AG09319 (cell line): ENCODE measurements around the gene FANCE.
A peak's percentile ranks its signal among the peaks of the same experiment; 100 is the strongest.

Experiments used
- DNase-seq: peaks from one replicate; pipeline ENCODE4 v3.0.0-alpha.2; 2010; ENCODE audit warnings: low read depth; ENCODE audit errors: extremely low read depth
- TF ChIP-seq, protein P1 (sequence below): IDR thresholded peaks from 2 replicates; pipeline ENCODE4 v1.5.1; 2011; ENCODE audit warnings: low read depth, mild to moderate bottlenecking, inconsistent platforms, low read length, moderate library complexity

The FANCE gene

DNA sequence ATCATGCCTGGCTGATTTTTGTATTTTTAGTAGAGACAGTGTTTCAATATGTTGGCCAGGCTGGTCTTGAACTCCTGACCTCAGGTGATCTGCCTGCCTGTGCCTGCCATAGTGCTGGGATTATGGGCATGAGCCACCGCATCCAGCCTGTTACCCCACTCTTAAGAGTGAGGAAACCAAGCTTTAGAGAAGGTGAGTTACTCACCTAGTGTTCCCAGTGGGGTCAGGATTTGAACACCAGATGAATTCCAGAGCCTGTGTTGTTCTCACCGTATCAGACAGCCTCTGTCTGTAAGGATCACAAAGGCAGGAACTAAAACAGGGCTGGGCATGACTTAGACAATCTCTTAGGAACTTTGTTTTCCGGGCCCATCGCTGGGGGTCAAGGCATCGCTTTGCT lies 9.4 kb upstream of the FANCE start:
- no peak for DNase-seq
- TF ChIP-seq, protein P1, sequence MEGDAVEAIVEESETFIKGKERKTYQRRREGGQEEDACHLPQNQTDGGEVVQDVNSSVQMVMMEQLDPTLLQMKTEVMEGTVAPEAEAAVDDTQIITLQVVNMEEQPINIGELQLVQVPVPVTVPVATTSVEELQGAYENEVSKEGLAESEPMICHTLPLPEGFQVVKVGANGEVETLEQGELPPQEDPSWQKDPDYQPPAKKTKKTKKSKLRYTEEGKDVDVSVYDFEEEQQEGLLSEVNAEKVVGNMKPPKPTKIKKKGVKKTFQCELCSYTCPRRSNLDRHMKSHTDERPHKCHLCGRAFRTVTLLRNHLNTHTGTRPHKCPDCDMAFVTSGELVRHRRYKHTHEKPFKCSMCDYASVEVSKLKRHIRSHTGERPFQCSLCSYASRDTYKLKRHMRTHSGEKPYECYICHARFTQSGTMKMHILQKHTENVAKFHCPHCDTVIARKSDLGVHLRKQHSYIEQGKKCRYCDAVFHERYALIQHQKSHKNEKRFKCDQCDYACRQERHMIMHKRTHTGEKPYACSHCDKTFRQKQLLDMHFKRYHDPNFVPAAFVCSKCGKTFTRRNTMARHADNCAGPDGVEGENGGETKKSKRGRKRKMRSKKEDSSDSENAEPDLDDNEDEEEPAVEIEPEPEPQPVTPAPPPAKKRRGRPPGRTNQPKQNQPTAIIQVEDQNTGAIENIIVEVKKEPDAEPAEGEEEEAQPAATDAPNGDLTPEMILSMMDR = no peak

DNA sequence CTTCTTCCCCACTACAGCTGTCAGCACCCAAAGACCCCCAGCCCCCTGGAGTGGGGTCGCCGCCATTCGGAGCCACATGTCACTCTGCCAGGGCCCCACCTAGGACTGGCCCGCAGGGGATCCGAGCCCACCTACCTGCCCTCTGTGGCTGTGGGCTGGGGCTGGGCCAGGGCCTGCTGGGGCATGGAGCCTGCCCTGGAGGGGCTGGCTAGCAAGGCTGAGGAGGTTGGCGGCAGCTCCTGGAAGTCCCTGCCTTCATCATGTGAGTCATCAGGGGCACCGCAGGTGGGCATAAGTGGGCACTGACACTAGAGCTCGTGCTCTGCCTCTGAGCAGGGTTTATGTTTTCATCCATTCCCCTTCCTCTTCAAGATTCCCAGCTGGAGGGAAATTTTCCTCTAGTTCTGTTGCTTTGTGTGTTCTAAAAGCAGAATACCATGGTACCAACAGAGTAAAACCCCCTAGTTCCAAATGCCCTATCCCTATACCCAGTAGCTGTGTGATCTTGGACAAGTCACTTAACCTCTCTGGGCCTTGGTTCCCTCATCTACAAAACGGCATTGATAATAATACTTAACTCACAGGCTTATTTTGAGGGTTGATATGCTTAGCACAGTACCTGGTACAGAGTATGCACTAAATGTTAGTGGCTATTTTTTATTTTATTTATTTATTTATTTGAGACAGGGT lies 8.7 kb upstream of the FANCE start:
- DNase-seq = no peak
- TF ChIP-seq, protein P1 = no peak

DNA sequence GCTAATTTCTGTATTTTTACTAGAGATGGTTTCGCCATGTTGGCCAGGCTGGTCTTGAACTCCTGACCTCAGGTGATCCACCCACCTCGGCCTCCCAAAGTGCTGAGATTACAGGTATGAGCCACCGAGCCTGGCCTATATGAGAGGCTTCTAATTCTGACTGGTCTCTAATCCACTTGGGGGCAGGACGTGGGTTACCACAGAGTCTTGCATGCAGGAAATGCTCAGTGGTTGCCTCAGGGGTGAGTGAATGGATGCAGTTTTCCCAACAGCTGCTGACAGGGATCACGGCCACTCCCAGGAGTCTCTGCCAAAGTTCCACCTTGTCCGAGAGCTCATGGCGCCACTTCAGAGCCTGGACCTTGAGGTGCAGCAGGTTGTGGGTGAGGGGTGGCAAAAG lies 6.4 kb upstream of the FANCE start:
- DNase-seq = no peak

DNA sequence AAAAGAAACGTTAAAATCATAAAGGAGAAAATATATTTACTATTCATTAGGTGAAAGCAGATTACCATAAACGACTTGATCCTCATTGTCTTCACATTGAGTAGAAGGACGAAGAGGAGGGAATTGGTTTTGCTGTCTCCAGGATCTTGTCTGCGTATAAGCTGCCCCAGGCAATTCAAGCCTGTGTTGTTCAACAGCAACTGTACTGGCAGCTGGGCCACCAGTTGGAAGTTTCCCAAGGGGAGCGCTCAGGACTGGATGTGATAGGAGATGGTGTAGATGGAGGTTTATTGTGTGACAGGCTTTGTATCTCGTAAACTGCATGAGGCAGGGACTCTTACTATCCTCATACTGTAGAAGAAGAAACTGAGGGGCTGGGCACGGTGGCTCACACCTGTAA lies 3.9 kb upstream of the FANCE start:
- TF ChIP-seq, protein P1 = no peak
- DNase-seq = no peak

More for the DNA sequence above, 6.4 kb upstream of the FANCE start:
- TF ChIP-seq, protein P1 = no peak

DNA sequence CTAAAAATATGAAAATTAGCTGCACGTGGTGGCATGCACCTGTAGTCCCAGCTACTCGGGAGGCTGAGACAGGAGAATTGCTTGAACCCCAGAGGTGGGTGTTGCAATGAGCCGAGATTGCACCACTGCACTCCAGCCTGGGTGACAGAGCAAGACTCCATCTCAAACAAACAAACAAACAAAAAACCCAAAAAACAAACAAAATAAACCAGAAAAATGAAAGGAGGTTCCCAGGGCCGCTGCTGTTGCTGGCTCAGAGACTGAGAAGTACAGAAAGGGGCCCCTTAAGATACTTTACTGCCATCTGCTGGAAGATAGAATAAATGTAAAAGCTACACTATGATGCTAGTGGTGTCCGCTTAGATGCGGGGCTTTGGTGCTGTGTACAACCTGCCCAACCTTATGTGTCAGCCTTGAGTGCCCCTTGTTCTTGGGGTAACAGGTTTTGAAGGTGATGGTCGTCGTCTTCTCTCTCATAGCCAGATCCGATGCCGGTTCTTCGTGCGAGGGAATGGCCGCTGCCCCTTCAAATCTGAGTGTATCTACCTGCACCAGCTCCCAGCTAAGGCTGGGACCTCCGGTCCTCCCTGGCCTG lies 2.8 kb upstream of the FANCE start:
- TF ChIP-seq, protein P1 = peak; percentile 60
- DNase-seq = peak; percentile 45

DNA sequence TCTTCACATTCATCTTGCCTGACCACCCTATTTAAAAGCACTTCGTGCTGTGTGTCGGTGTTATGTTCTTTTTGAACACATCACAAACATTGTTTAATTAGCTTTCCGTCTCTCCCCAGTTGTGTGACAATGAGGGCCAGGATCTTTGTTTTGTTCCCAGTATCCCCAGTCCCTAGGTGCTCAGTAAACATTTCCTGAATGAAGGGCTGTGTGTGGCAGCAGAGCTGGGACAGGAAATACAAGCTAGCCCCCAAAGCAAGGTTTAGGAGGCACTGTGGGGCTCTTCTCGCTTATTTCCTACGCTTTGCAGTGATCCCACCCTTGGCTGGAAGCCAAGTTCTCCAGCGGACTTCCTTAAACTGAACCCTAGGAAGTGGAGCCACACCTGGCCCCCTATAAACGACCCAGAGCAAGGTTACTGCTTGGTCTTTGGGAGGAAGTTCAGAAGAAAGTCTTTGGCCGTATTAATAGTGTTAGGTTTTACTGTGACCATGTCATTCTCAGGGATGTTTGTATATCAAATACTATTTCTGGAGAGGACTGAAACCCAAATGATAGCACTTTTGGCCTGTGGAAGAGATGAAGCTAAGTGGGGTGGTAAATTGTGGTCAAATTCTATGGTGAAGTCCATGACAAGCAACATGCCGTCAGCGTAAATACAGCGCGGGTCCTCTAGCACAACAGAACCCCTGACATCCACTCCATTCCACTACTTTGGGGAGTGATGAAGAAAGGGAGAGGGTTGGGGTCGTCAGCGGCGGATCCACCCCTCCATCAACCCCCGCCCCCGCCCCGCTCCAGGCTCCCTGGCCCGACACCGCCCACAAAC lies 570 bp upstream of the FANCE start:
- TF ChIP-seq, protein P1 = no peak
- no peak for DNase-seq

DNA sequence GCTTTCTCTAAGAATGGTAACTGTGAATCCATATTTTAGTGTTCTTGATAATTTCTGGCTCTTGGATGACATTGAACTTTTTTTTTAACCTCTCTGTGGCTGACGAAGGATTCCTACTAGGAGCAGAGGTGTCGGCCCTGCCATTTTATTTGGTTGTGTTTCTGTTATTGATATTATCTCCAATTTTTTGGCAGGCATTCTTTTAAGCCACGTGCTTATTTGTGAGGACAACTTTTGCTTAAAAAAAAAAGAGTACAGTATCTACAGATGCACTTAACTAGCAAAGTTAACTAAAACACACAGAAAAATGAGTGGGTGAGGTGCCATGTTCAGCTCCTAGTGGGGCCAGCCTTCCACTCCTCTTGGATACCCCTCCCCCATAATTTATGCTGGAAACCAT lies 1.1 kb downstream of the FANCE start:
- TF ChIP-seq, protein P1 = no peak
- no peak for DNase-seq
